Measurements from ENCODE around the gene DISP1. TPM values are rescaled to one million over a fixed set of nuclear protein-coding genes. Genes with fewer than 3 reads are reported as not detected.
"Not testable (repeated sequence)": the region's sequence is repeated elsewhere in the genome, so short reads cannot be mapped to it uniquely, and the experiment has no call there.

The DISP1 gene
- total RNA-seq, 1 donor from 2014 or later: 12.2 TPM

DNA sequence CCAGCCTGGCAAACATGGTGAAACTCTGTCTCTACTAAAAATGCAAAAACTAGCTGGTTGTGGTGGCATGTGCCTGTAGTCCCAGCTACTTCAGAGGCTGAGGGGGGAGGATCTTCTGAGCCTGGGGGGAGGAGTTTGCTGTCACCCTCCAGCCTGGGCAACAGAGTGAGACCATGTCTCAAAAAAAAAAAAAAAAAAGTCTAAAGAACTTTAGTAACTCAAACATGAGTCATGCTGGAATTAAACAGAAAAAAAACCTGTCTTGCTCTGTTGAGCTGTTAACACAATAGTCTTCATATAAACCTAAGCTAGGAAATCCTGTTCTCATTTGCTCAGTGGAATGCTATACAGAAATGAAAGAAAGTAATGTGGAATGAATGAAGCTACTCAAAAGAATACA, 16.7 kb upstream of the DISP1 start:
- DNase-seq: no peak

DNA sequence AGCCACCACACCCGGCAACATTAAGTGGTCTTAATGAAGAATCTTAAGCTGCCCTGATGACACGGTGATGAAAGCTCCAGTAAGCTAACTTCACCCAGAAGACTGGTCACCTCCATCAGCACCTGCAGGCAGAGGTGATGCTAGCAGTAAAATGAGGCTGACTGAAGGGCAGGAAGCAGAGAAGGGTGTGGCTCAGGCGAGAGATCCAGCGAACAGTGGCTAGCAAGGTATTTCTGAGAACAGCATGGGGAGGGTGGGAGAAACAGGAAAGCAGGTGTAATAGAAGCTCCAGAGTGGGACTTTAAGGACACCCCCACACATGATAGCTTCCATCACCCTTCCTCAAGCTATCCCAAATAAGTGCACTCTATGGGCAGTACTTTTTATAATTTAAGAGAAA, 15.9 kb upstream of the DISP1 start:
- no peak for DNase-seq

DNA sequence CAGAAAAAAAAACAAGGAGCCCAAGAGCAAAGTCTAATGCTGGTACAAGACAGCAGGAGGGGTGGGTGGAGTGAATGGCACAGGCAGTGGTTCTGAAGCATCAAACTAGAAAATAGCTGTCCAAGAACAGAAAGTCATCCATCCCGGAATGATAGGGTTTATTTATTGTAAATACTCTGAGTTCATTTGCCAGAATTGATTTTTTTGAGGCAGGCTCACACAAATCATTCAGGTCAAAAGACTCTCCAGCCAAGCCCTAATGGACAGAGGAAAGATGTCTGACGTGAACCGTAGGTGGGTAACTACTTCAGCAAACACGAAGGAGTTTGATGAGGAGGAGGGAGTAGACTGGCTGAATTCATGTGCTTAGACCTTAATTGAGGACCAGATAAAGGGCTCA, 13.8 kb upstream of the DISP1 start:
- DNase-seq: no peak

DNA sequence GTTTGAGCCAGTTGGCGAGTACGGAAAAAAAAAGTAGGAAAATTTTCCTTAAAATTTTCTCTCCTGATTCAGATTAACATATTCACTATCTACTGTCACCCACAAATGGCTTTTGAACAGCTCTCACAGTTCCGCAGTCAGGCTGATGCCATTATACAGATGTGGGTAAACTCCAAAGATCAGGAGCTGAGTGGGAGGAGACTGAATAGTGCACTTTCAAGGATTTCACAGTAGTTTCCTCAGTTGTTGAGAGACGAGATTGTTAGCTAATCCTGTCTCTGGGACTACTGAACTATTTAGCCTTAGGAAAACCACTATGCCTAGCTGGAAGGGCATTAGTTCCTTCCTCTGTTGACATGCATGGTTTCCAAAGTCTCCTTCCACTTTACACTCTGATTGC, 3.2 kb upstream of the DISP1 start:
- DNase-seq: no peak

DNA sequence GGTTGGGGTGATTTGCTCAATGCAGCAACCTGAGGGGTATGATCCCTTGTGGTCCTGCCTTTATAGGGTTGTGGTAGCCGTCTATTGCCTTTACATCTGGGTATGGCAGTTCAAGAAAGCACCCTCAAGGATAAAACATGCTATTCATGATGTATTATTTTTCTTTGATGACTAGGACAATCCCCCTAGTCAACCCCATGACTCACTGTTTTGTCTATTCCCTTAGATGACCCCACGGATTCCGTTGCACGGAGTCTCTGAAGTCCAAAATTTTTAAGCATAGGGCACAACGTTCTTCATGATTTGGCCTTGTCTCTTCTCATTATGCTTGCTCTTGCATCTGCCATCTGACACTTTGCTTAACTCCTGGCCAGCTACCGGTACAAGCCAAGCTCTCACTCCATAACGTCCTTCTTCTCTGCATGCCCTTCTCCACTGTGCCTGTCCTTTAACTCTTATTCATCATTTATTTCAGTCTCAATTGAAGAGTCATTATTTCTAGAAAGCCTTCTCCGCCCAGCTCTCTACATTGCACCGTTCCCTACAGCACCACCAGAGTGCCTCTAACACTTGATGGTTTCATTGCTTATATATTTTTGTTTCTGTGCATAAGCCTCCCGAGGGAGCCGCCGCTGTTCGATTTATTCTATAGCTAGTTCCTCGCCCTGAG, 838 bp upstream of the DISP1 start:
- no peak for DNase-seq

DNA sequence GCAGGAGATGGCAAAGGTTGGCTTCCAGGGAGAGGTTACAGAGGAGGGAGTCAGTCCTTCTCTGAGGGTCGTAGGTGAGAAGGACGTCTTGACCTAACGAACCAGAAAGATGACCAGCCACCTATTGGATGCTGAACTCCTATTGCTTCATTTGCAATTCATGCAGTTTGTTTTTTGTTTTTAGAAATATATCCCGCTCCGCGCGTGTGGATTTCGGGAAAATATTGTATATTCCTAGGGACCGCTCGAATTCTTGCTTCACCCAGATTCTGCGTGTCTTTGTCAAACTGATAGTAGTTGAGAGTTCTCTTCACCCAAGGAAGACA, 564 bp downstream of the DISP1 start:
- DNase-seq: no peak

DNA sequence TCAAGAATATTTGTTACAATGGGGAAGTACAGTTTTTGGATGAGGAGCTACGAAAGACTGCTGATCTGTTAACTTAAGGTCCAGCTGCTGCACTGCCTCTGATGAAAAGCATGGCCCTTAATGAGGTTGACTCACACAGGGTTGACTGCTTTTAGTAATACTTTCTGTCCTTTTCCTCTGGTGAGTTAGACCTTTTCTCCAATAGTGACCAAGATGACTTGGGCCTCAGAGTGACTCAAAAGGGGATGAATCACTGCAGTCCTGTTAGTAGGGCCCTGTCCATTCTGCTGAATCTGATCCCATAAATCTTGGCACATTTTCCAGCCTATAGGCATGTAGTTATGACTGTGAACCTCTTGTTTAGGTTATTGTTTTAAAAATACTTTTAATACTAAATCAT, 2.7 kb downstream of the DISP1 start:
- no peak for DNase-seq

DNA sequence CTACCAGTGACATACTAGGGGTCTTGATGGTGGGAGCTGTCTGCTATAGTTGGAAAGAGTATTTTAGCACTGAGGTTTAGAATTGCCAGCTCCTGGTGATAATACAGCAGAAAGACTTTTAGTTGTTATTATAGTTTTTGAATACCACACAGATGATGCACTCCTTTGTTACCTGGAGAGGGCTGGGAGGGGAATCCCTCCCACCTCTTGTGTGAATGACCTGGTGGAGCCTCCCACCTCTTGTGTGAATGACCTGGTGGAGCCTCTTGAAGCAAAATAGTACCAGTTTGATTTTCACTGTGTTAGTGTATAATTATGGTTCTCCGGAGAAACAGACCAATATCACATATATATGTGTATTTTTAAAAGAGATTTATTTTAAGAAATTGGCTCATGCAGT, 3.3 kb downstream of the DISP1 start:
- DNase-seq: no peak

DNA sequence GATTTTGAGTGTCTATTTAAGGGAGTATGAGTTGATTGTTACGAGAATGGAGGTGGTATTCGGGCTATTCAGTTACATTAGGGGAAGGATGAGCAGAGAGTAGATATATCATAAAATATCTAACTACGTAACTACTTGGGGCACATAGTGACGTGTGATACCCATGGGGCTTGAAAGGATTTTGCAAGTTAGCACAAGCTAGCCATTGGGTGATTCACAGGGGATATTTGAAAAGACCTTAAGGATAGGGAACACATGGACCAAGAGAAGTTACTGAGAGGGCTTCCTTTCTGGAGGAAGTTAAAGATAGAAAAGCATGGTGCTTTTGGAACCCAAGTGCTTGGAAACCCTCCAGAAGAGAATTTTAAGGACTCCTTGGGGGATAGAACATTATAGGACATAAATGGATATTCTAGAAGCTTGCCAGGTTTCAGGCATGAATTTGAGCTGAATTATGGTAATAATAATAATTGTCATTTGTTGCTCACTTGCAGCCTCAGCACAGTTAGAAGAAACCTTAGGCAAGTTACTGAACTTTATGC, 5.4 kb downstream of the DISP1 start:
- DNase-seq: no peak

DNA sequence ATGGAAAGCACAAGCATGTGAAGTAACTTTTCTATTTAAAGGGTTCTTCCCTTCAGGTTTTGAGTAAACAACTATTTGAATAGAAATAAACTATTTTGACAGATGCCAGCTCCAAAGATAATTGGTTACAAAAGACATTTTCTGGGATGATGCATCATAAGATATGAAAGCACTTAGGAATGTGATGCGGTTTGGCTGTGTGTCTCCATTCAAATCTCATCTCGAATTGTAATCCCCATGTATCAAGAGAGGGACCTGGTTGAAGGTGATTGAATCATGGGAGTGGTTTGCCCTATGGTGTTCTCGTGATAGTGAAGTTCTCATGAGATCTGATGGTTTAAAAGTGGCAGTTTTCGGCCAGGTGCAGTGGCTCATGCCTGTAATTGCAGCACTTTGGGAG, 6.4 kb downstream of the DISP1 start:
- DNase-seq: no peak

DNA sequence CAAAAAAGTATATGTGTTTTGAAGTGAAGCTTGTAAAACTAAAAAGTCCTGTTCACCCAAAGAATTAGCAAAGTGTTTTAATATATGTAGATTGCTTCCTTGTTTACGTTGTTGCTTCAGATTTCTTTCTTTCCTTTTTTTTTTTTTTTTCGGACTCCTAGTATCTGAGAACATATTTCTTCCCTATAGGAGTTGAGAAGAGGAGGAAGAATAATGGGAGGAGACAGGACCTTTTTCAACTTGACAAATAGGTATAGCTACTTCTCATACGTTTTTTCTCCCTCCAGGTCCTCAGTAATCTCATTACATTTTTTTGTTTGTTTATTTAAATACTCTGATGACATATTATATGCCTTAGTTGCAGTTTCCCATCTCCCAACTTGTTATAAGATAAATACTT, 8.9 kb downstream of the DISP1 start:
- DNase-seq: no peak

DNA sequence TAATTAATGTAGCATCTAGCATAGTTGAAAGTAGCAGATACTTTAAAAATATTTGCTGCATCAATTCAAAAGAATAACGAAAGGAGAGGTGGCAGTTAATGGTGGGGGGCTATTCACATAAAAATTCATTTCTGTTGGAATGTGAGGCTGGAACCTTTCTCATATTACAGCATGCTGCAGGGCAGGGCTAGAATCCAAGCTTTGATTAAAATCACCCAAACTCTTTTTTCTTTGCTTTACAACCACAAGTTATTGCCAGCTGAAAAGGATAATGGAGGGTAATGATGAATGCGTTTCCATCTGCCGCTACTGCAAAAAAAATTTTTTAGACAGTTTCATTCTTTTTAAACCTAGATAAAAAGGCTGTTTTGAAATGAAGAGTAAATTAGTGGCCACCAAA, 9.8 kb downstream of the DISP1 start:
- no peak for DNase-seq

DNA sequence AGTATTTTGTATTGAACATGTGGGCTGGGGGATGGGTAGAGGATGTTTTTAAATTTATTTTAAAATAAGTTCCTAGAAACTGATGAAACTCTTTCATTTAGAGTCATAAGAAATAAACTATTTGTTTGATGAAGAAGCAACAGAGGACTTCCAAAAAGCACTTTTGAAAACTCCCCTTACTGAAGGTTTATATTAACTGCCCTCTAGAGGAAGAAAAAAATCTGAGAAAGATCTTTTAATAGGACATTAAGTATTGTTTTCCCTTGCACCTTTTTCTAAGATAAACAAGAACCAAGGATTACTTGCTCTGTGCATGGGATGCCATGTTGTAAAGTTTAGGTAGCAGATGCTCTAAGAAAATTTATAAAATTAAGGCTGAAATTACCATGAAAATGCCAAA, 14.1 kb downstream of the DISP1 start:
- DNase-seq: no peak

DNA sequence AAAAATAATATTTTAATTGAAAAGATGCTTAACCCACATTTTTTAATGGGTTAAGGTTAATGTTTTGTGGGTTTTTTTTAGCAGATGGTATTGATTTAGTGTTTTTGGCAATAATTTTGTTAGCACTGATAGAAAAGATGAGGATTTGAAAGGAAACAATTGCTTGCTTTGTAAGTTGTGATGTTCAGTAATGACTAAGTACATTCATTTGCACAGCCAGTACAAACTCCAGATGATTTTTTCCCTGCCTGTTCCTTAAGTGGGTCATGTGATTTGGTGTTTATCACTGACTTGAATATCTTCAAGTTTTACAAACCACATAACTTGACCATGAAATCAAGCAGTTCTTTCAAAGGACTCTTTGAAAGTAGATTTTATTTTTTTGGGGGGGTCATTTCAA, 15.0 kb downstream of the DISP1 start:
- no peak for DNase-seq

DNA sequence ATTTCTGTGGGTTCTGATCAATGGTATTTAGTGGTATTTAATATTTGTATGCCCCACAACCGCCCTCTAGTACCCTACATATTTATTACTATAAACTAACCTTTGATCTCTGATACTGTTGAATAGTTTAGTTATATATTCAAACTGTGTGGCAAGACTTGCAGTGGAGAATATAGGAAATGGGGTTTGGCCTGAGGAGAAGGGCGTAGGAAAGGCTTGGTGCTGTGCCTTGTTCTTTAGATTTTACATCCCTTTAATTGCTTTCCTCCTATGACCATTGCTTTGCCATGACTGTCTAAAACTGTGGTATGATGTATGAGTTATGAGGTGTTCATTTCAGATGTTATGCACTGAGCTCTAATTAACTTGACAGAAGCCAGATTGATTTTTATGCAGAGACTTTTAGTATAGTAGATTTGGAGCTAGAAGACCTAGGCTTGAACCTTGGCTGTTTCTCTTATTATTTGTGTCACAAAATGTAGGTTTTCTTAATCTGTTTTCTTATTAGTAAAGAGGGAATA, 18.6 kb downstream of the DISP1 start:
- no peak for DNase-seq

DNA sequence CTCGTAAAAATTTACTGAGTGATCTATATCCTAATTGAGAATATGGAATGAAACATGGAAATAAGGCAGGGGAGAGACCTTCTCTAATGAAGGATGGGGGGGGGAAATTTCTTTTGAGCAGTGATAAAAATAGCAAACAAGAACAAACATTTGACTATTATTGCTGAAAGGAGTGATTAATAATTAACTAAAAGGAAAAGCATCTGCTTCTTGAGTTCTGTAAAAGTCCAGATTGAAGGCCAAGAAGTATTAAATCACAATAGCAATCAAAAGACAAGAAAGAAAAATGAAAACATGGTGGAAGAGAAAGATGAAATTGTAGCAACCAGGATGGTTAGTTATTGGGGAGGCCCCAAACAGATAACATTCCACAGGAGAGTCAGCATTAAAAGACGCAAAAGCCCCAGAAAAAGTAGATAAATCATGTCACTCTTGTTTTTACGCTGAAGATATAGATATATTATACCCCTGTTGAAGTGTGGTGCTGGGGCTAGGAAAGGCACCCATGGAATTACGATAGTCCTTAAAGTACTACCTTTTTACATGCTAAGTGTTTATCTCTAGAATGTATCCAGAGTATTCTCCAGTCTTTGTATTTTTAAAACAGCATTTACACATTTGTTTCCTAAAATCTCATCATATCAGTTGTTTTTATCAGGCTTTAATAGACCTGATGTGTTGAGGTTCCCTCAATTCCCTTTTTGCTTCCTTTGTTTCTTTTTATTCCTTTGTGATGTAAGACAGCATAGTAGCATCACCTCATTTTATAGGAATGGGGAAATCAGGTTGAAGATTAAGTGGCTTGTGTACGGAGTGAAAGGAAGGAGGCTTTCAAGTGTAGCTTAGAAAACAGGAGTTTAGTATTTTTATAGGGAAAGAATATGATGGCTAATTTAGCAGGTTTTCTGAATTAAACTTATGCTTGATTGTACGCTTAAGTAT, 28.9 kb downstream of the DISP1 start:
- no peak for DNase-seq

DNA sequence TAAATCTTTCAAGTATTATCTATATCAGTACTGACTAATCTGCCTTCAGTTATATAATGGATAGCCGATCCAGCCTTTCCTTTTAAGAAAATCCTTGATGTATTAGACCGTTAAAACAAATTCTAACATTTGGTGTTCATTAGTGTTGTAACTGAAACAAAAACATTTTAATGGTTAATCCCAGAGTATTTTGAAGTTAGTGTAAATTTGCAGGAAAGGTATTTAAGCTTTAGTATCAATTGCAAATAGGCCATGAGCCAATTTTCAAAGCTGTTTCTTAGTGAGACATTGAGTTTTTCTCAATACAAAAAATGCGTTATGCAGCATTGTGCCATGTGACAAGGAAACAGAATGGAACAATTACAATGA, 29.6 kb downstream of the DISP1 start:
- DNase-seq: no peak

DNA sequence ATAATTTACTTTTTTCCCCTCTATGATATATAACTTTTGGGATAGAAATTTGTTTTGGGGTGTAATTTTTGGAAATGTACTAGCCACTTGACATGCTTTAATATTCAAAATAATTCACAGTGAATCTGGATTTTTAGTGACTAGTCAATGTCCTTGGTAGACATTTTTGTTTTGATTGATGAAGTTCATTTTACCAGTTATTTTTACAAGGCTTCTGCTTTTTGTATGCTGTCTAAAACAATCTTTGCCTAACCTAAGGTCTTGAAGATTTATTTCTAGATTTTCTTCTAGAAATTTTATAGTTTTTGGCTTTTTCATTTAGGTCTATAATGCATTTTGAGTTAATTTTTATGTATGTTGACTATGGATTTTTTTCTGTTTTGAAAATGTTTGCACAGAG, 30.9 kb downstream of the DISP1 start:
- DNase-seq: no peak

DNA sequence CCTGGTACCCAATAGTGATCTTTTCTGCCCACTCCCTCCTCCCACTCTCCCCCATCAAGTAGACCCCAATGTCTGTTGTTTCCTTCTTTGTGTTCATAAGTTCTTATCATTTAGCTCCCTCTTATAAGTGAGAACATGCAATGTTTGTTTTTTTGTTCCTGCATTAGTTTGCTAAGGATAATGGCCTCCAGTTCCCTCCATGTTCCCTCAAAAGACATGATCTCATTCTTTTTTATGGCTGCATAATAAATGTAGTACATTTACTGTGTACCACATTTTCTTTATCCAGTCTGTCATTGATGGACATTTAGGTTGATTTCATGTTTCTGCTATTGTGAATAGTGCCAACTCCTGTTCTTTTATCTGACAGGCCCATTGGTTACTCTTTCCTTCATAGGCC, 35.7 kb downstream of the DISP1 start:
- not testable (repeated sequence) for DNase-seq

DNA sequence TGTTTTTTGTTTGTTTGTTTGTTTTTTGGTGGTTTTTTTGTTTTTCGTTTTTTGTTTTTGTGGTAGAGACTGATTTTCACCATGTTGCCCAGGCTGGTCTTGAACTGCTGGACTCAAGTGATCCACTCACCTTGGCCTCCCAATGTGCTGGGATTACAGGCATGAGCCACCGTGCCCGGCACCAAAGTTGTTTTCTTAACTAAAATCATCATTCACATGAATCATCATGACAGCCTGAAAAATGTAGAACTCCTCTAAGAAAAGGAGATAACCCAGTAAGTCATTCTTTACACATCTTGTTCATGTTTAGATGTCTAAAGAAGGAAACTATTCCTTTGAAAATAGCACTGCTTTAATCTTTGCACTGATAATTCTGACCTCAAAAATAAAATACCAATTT, 37.5 kb downstream of the DISP1 start:
- DNase-seq: no peak

DNA sequence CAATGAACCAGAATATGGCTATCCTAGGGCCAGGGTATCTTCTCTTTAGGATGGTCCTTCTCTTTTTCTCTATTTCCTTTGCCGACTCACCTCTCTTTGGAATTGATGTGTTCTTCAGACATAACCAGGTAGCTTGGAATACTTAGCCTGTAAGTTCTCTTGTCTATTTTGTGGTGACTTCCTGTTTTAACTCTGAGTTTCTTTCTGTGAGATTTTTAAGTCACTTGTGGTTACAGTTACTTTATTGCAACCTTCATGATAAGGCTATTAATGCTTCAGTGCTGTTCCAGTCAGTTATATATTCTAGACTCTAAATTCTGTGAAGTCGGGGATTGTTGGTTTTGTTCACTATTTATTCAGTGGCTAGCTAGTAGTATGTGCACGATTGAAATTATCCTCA, 46.2 kb downstream of the DISP1 start:
- DNase-seq: no peak
